HG03354 (cell line): Measurements from ENCODE around the gene CPEB2.

Experiments used
- ATAC-seq: cut with Tn5 transposase; IDR thresholded peaks from one replicate; pipeline ENCODE4 v1.9.1; 2021; ENCODE audit warnings: mild to moderate bottlenecking; ENCODE audit not compliant: unreplicated experiment, poor library complexity, severe bottlenecking

CPEB2 gene

DNA sequence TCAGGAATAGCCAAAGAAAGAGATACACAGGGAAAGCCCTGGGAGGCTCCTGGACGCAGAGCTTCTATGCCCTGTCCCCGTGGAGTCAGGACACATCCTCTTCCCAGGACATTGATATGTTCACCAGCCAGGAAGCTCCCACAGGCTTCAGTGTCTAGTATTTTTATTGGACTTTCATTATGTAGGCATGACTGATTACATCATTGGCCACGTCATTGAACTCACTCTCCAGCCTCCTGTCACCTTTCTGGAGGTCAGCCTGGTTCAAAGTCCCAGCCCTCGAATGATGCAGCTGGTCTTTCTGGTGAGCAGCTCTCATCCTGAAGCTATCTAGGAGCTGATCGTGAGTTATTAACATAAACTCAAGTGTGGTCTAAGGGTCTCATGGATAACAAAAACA, 104.1 kb downstream of the CPEB2 start:
- no peak for ATAC-seq

DNA sequence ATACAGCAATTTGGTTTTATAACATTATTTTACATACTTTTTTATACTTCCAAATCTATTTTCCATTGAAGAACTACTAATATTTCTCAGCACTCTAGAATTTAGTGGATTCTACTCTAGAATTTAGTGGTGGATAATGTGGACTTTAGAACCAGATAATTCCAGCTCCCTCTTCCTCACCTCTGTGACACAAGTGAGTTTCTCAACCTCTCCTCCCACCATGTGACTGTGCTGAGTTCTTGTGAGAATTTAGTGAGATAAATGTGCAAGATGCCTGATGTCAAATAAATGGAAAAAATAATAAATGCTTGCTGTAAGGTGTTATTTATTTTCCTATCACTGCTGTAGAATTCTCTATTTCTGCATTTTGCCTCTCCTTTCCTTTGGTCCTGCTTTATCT, 107.3 kb downstream of the CPEB2 start:
- no peak for ATAC-seq

DNA sequence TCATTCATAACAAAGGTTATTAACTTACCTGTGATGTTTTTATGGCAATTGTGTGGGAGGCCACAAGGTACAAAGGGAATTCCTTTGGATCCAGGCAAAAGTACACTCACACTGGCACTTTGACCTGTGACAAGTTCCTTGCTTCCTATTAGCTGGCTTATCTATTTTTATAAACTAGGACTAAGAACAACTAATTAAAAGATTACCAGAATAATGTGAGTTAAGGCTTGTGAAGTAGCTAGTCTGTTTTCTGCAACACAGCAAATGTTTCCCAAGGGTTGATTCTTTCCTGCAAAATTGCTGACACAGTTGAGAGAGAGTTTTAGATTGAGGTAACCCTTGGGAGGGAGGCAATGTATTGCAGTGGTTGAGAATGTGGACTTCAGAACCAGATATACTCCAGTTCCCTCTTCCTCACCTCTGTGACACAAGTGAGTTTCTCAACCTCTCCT, 107.9 kb downstream of the CPEB2 start:
- ATAC-seq, result no peak

DNA sequence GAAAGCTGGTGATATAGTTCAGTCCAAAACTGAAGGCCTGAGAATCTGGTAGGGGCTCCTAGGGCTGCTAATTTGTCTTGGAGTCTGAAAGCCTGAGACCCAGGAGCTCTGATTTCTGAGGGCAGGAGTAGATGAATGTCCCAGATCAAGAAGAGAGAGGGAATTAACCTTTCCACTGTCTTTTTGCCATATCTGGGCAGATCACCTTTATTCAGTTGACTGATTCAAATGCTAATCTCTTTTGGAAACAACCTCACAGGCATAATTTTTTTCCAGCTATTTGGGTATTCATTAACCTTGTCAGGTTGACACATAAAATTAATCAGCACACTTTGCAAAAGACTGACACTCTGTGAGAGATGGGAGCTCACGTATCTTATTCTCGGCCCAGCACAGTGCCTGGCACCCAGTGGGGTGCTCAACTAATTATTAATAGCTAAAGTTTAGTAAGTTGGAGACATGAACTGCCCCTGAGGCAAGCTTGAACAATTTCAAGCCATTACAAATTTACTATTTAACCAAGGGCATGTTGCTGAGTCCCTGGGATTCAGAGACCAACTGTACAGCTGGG, 114.3 kb downstream of the CPEB2 start:
- ATAC-seq, result no peak

DNA sequence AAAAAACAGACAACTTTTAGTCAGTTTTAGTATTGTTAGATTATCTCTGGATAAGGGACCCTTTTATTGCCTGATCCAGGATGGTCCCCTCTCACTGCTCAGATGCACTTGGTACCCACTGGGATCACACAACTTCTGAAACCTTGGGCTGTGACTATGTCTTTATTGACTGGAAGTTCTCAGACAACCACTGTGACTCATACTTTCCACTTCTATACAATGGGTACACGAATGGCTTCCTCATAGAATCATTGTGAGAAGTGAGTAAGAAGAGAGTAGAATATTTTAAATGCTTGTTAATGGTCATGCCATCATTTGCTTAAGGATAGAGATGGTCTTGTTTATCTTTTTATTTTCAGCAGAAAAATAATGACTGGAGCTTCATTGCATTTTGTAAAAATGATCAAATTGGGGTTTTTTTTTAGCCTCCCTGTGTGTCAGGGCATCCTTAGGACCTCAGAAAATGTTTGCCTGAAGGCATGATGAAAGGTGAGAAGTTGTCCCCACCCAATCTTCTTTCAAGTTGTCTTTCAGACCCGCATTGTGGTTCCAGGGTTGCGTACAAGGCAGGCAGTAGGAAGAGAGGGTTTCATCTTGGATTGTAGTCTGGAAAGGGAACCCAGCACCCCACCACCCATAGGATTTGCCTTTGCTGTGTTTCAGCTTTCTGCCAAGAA, 115.1 kb downstream of the CPEB2 start:
- no peak for ATAC-seq

DNA sequence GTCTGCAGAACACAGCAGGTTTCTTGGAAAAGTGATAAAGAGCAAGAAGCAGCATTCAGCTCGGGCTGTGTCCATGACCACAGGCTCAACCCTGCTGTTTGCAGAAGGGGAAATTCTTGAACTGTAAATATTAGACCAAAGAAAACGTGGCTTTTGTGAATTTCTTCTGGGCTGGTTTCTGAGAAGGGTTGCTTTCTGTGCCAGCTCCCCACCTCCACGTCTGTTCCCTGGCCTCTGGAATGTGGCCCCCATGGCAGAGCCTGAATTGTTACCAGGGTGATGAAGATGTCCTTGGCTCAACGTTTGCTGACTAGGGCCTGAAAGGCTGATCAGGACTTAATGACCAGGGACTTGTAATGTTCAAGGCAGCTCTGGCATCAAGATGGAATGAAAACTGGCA, 116.0 kb downstream of the CPEB2 start:
- ATAC-seq, result no peak
